Measurements from ENCODE around the gene PRKG1.
A peak's percentile ranks its signal among the peaks of the same experiment; 100 is the strongest.

Gene PRKG1

GRCh38 chr10:51052163-51052562 lies 22.1 kb upstream of the PRKG1 start:
- no peaks in the 10 kb centered on the region for H3K4me1 ChIP-seq (ENCODE audit: control insufficient read depth, insufficient read depth, low read length)
- DNase-seq (ENCODE audit: low read depth, low spot score) = no peak
- H3K4me3 ChIP-seq (ENCODE audit: low read length) = no peak overlapping the region
- no peaks in the 10 kb centered on the region for H3K9me3 ChIP-seq (ENCODE audit: control insufficient read depth, insufficient read depth, low read length)
- H3K27me3 ChIP-seq (ENCODE audit: control insufficient read depth, insufficient read depth, low read length) = no peaks in the 10 kb centered on the region
- no peak overlapping the region for H3K27ac ChIP-seq (ENCODE audit: low read length)
- no peaks in the 10 kb centered on the region for H3K36me3 ChIP-seq (ENCODE audit: control insufficient read depth, insufficient read depth, low read length)

- no peak overlapping the region for H3K4me3 ChIP-seq (ENCODE audit: low read length)
- no peaks in the 10 kb centered on the region for H3K36me3 ChIP-seq (ENCODE audit: control insufficient read depth, insufficient read depth, low read length)
- no peaks in the 10 kb centered on the region for H3K9me3 ChIP-seq (ENCODE audit: control insufficient read depth, insufficient read depth, low read length)
- no CpG with 5 or more reads among the region's 4 CpGs for WGBS (ENCODE audit: insufficient coverage, insufficient read length)
- no peak for DNase-seq (ENCODE audit: low read depth, low spot score)
- no peaks in the 10 kb centered on the region for H3K27me3 ChIP-seq (ENCODE audit: control insufficient read depth, insufficient read depth, low read length)
- no peak overlapping the region for H3K27ac ChIP-seq (ENCODE audit: low read length)
- H3K4me1 ChIP-seq (ENCODE audit: control insufficient read depth, insufficient read depth, low read length) = no peaks in the 10 kb centered on the region
Measured at GRCh38 chr10:51057925-51058324, 16.4 kb upstream of the PRKG1 start.

GRCh38 chr10:51063166-51063565 lies 11.1 kb upstream of the PRKG1 start:
- no CpG with 5 or more reads among the region's 4 CpGs for WGBS (ENCODE audit: insufficient coverage, insufficient read length)
- Histone ChIP-seq H3K4me3 (ENCODE audit: low read length) (no peak overlapping the region), H3K9me3 (ENCODE audit: control insufficient read depth, insufficient read depth, low read length) (no peaks in the 10 kb centered on the region), H3K27me3 (ENCODE audit: control insufficient read depth, insufficient read depth, low read length) (no peaks in the 10 kb centered on the region), H3K36me3 (ENCODE audit: control insufficient read depth, insufficient read depth, low read length) (no peaks in the 10 kb centered on the region), H3K27ac (ENCODE audit: low read length) (no peak overlapping the region), H3K4me1 (ENCODE audit: control insufficient read depth, insufficient read depth, low read length) (no peaks in the 10 kb centered on the region)
- DNase-seq (ENCODE audit: low read depth, low spot score) = no peak

GRCh38 chr10:51063659-51064535 lies 10.4 kb upstream of the PRKG1 start:
- WGBS (ENCODE audit: insufficient coverage, insufficient read length) = no CpG with 5 or more reads among the region's 2 CpGs
- Histone ChIP-seq H3K4me1 (ENCODE audit: control insufficient read depth, insufficient read depth, low read length) (no peaks in the 10 kb centered on the region), H3K4me3 (ENCODE audit: low read length) (no peak overlapping the region), H3K27ac (ENCODE audit: low read length) (no peak overlapping the region), H3K27me3 (ENCODE audit: control insufficient read depth, insufficient read depth, low read length) (no peaks in the 10 kb centered on the region), H3K9me3 (ENCODE audit: control insufficient read depth, insufficient read depth, low read length) (no peaks in the 10 kb centered on the region), H3K36me3 (ENCODE audit: control insufficient read depth, insufficient read depth, low read length) (no peaks in the 10 kb centered on the region)
- DNase-seq (ENCODE audit: low read depth, low spot score) = no peak

GRCh38 chr10:51066231-51066630 lies 8.1 kb upstream of the PRKG1 start:
- Histone ChIP-seq H3K27ac (ENCODE audit: low read length) (no peak overlapping the region), H3K36me3 (ENCODE audit: control insufficient read depth, insufficient read depth, low read length) (no peaks in the 10 kb centered on the region), H3K4me3 (ENCODE audit: low read length) (no peak overlapping the region), H3K4me1 (ENCODE audit: control insufficient read depth, insufficient read depth, low read length) (no peaks in the 10 kb centered on the region), H3K27me3 (ENCODE audit: control insufficient read depth, insufficient read depth, low read length) (no peaks in the 10 kb centered on the region), H3K9me3 (ENCODE audit: control insufficient read depth, insufficient read depth, low read length) (no peaks in the 10 kb centered on the region)
- WGBS (ENCODE audit: insufficient coverage, insufficient read length) = no CpG with 5 or more reads among the region's 1 CpG
- no peak for DNase-seq (ENCODE audit: low read depth, low spot score)

- DNase-seq (ENCODE audit: low read depth, low spot score) = no peak
- Histone ChIP-seq H3K27ac (ENCODE audit: low read length) (no peak overlapping the region), H3K4me3 (ENCODE audit: low read length) (no peak overlapping the region), H3K9me3 (ENCODE audit: control insufficient read depth, insufficient read depth, low read length) (no peaks in the 10 kb centered on the region), H3K27me3 (ENCODE audit: control insufficient read depth, insufficient read depth, low read length) (no peaks in the 10 kb centered on the region), H3K36me3 (ENCODE audit: control insufficient read depth, insufficient read depth, low read length) (no peaks in the 10 kb centered on the region), H3K4me1 (ENCODE audit: control insufficient read depth, insufficient read depth, low read length) (0 out of 2 replicates have a peak, but pooled peaks cover 2% of the 10 kb centered on the region)
Measured at GRCh38 chr10:51072210-51072609, 2.1 kb upstream of the PRKG1 start.

- H3K4me1 ChIP-seq (ENCODE audit: control insufficient read depth, insufficient read depth, low read length) = 0 out of 2 replicates have a peak, but pooled peaks cover 2% of the 10 kb centered on the region
- no peak overlapping the region for H3K27ac ChIP-seq (ENCODE audit: low read length)
- no peaks in the 10 kb centered on the region for H3K36me3 ChIP-seq (ENCODE audit: control insufficient read depth, insufficient read depth, low read length)
- no peaks in the 10 kb centered on the region for H3K9me3 ChIP-seq (ENCODE audit: control insufficient read depth, insufficient read depth, low read length)
- peak overlapping the region; percentile 62; the same call in 1 of the 2 replicates for H3K4me3 ChIP-seq (ENCODE audit: low read length)
- no CpG with 5 or more reads among the region's 5 CpGs for WGBS (ENCODE audit: insufficient coverage, insufficient read length)
- no peak for DNase-seq (ENCODE audit: low read depth, low spot score)
- H3K27me3 ChIP-seq (ENCODE audit: control insufficient read depth, insufficient read depth, low read length) = no peaks in the 10 kb centered on the region
Measured at GRCh38 chr10:51072921-51073434, 1.3 kb upstream of the PRKG1 start.

GRCh38 chr10:51073453-51074237 lies 642 bp upstream of the PRKG1 start:
- peak overlapping the region; percentile 62; the same call in 1 of the 2 replicates for H3K4me3 ChIP-seq (ENCODE audit: low read length)

GRCh38 chr10:51075043-51075872 lies 971 bp downstream of the PRKG1 start:
- H3K9me3 ChIP-seq (ENCODE audit: control insufficient read depth, insufficient read depth, low read length) = no peaks in the 10 kb centered on the region
- no peak for DNase-seq (ENCODE audit: low read depth, low spot score)
- no peaks in the 10 kb centered on the region for H3K36me3 ChIP-seq (ENCODE audit: control insufficient read depth, insufficient read depth, low read length)
- no peak overlapping the region for H3K27ac ChIP-seq (ENCODE audit: low read length)
- H3K27me3 ChIP-seq (ENCODE audit: control insufficient read depth, insufficient read depth, low read length) = no peaks in the 10 kb centered on the region
- WGBS (ENCODE audit: insufficient coverage, insufficient read length) = no CpG with 5 or more reads among the region's 18 CpGs
- H3K4me1 ChIP-seq (ENCODE audit: control insufficient read depth, insufficient read depth, low read length) = peaks cover 2% of the 10 kb centered on the region; the same call in 1 of the 2 replicates
- H3K4me3 ChIP-seq (ENCODE audit: low read length) = peak overlapping the region; percentile 62; the same call in 1 of the 2 replicates

More at GRCh38 chr10:51073453-51074237, 642 bp upstream of the PRKG1 start:
- no peaks in the 10 kb centered on the region for H3K36me3 ChIP-seq (ENCODE audit: control insufficient read depth, insufficient read depth, low read length)
- DNase-seq (ENCODE audit: low read depth, low spot score) = no peak
- no peak overlapping the region for H3K27ac ChIP-seq (ENCODE audit: low read length)
- H3K4me1 ChIP-seq (ENCODE audit: control insufficient read depth, insufficient read depth, low read length) = 0 out of 2 replicates have a peak, but pooled peaks cover 2% of the 10 kb centered on the region
- no CpG with 5 or more reads among the region's 50 CpGs for WGBS (ENCODE audit: insufficient coverage, insufficient read length)
- H3K9me3 ChIP-seq (ENCODE audit: control insufficient read depth, insufficient read depth, low read length) = no peaks in the 10 kb centered on the region
- no peaks in the 10 kb centered on the region for H3K27me3 ChIP-seq (ENCODE audit: control insufficient read depth, insufficient read depth, low read length)

GRCh38 chr10:51075873-51076229 lies 1.6 kb downstream of the PRKG1 start:
- Histone ChIP-seq H3K27ac (ENCODE audit: low read length) (no peak overlapping the region), H3K4me1 (ENCODE audit: control insufficient read depth, insufficient read depth, low read length) (peaks cover 2% of the 10 kb centered on the region; the same call in 1 of the 2 replicates), H3K36me3 (ENCODE audit: control insufficient read depth, insufficient read depth, low read length) (no peaks in the 10 kb centered on the region), H3K9me3 (ENCODE audit: control insufficient read depth, insufficient read depth, low read length) (no peaks in the 10 kb centered on the region), H3K4me3 (ENCODE audit: low read length) (no peak overlapping the region), H3K27me3 (ENCODE audit: control insufficient read depth, insufficient read depth, low read length) (no peaks in the 10 kb centered on the region)
- WGBS (ENCODE audit: insufficient coverage, insufficient read length) = no CpG with 5 or more reads among the region's 6 CpGs
- no peak for DNase-seq (ENCODE audit: low read depth, low spot score)
